K562 (cell line): ENCODE measurements around the gene IFFO2. TPM values are rescaled to one million over a fixed set of nuclear protein-coding genes. Genes with fewer than 3 reads are reported as not detected.
A peak's percentile ranks its signal among the peaks of the same experiment; 100 is the strongest.

Source experiments
- DACH1 ChIP-seq: fragments of 450-650 bp; IDR thresholded peaks from 2 replicates; pipeline ENCODE4 v1.6.1; 2018; ENCODE audit not compliant: partially characterized antibody
- FOXP4 ChIP-seq: sonication (generic); formaldehyde crosslinking; IDR thresholded peaks from 2 replicates; pipeline ENCODE4 v1.8.0; 2022; ENCODE audit warnings: mild to moderate bottlenecking, missing genetic modification reagents, borderline replicate concordance
- GABPB1 ChIP-seq: sonication (generic); formaldehyde crosslinking; IDR thresholded peaks from 2 replicates; pipeline ENCODE4 v1.8.0; 2022; ENCODE audit warnings: mild to moderate bottlenecking, missing genetic modification reagents
- HNRNPUL1 ChIP-seq: fragments of 200-400 bp; formaldehyde crosslinking; IDR thresholded peaks from 2 replicates; pipeline ENCODE4 v1.6.1; 2017; ENCODE audit warnings: low read length
- KAT7 ChIP-seq: sonication (generic); formaldehyde crosslinking; IDR thresholded peaks from 2 replicates; pipeline ENCODE4 v1.8.0; 2022; ENCODE audit warnings: missing genetic modification reagents, mild to moderate bottlenecking, borderline replicate concordance
- KLF6 ChIP-seq: fragments of 250-450 bp; sonication (Bioruptor Pico); IDR thresholded peaks from 2 replicates; pipeline ENCODE4 v1.4.0; 2020; ENCODE audit warnings: mild to moderate bottlenecking, moderate library complexity, borderline replicate concordance
- MTA3 ChIP-seq: fragments of 450-650 bp; formaldehyde crosslinking; IDR thresholded peaks from 2 replicates; pipeline ENCODE4 v1.6.1; 2017; ENCODE audit warnings: mild to moderate bottlenecking, borderline replicate concordance
- NCOR1 ChIP-seq: fragments of 450-650 bp; IDR thresholded peaks from 2 replicates; pipeline ENCODE4 v1.6.1; 2016; ENCODE audit warnings: mild to moderate bottlenecking, moderate library complexity
- NFE2L1 ChIP-seq: fragments of 450-650 bp; IDR thresholded peaks from 2 replicates; pipeline ENCODE4 v1.6.1; 2016; ENCODE audit warnings: missing genetic modification characterization, low read depth, mild to moderate bottlenecking, missing compliant biosample characterization, moderate library complexity, borderline replicate concordance
- NR2F6 ChIP-seq: fragments of 450-650 bp; formaldehyde crosslinking; IDR thresholded peaks from 2 replicates; pipeline ENCODE4 v1.4.0; 2020; ENCODE audit warnings: mild to moderate bottlenecking
- PURB ChIP-seq: sonication (generic); formaldehyde crosslinking; IDR thresholded peaks from 2 replicates; pipeline ENCODE4 v1.9.0; 2021; ENCODE audit warnings: low read depth, mild to moderate bottlenecking, missing genetic modification reagents
- RBM15 ChIP-seq: fragments of 200-400 bp; formaldehyde crosslinking; IDR thresholded peaks from 2 replicates; pipeline ENCODE4 v1.6.1; 2018; ENCODE audit warnings: mild to moderate bottlenecking, low read length, moderate library complexity; ENCODE audit not compliant: insufficient read depth
- SOX6 ChIP-seq: fragments of 450-650 bp; IDR thresholded peaks from 2 replicates; pipeline ENCODE4 v1.6.1; 2014; ENCODE audit warnings: mild to moderate bottlenecking
- TGIF2 ChIP-seq: sonication (generic); formaldehyde crosslinking; IDR thresholded peaks from 2 replicates; pipeline ENCODE4 v1.8.1; 2022; ENCODE audit warnings: mild to moderate bottlenecking, missing genetic modification reagents, moderate library complexity
- ZFP36 ChIP-seq: fragments of 150-350 bp; IDR thresholded peaks from 2 replicates; pipeline ENCODE4 v1.6.1; 2018; ENCODE audit warnings: low read length, low read depth; ENCODE audit not compliant: partially characterized antibody
- ZNF134 ChIP-seq: fragments of 250-450 bp; sonication (Bioruptor Pico); conservative IDR thresholded peaks from 2 replicates; pipeline ENCODE4 v1.4.0; 2020
- ZNF282 ChIP-seq: sonication (generic); formaldehyde crosslinking; IDR thresholded peaks from 2 replicates; pipeline ENCODE4 v1.8.1; 2023; ENCODE audit warnings: missing genetic modification reagents
- ZNF316 ChIP-seq: fragments of 450-650 bp; IDR thresholded peaks from 2 replicates; pipeline ENCODE4 v1.6.1; 2016
- ZNF584 ChIP-seq: fragments of 200-800 bp; sonication (Bioruptor generic); IDR thresholded peaks from 2 replicates; pipeline ENCODE4 v1.6.1; 2016; ENCODE audit warnings: low read depth, mild to moderate bottlenecking, missing genetic modification characterization, missing compliant biosample characterization
- ZNF780A ChIP-seq: fragments of 250-450 bp; sonication (Bioruptor Pico); IDR thresholded peaks from 2 replicates; pipeline ENCODE4 v1.5.0; 2021; ENCODE audit warnings: mild to moderate bottlenecking
- ZSCAN29 ChIP-seq: fragments of 450-650 bp; IDR thresholded peaks from 2 replicates; pipeline ENCODE4 v1.6.1; 2017
- polyA plus RNA-seq, 8 experiments: library from polyadenylated mRNA; depleted of rRNA in 4 of 8; stranded (reverse) in 5 of 8; unstranded in 3 of 8; fragments of >200 nt; fragmentation: Nextera tagmentation in 2 of 8; fragmentation: Illumina TruSeq in 1 of 8; extraction: Ambion mirVana in 2 of 8; extraction: Trizol in 1 of 8; gene quantifications; 2 replicates each; pipeline versions ENCODE4 v1.2.1 to v1.2.3, GENCODE V29; 2011 to 2014; ENCODE audit warnings: inconsistent platforms in 1 of 8, missing spikeins in 1 of 8
- total RNA-seq, 7 experiments: library from RNA; depleted of rRNA in 6 of 7; stranded (reverse); fragments of >200 nt in 6 of 7; fragmentation: Illumina TruSeq in 2 of 7; extraction: Trizol in 2 of 7; gene quantifications; 2 replicates each; pipeline versions ENCODE4 v1.2.1 to v1.2.3, GENCODE V29; 2011 to 2021; ENCODE audit warnings: low replicate concordance in 1 of 7
- TF ChIP-seq, protein P1 (sequence below): fragments of 450-650 bp; IDR thresholded peaks from one replicate; pipeline ENCODE4 v1.6.1; 2018; ENCODE audit warnings: mild to moderate bottlenecking, moderate library complexity; ENCODE audit not compliant: partially characterized antibody
- TF ChIP-seq, protein P2 (sequence below), 3 experiments: IDR thresholded peaks in 2 of 3; conservative IDR thresholded peaks in 1 of 3; 2 replicates each; pipeline ENCODE4 v1.5.1; 2011 to 2012; ENCODE audit warnings: low read length in 3 of 3, mild to moderate bottlenecking in 3 of 3, control low read depth in 2 of 3, improper control_type of control experiment in 1 of 3, inconsistent platforms in 1 of 3, low read depth in 1 of 3, mixed read lengths in 1 of 3, moderate library complexity in 1 of 3; ENCODE audit not compliant: insufficient read depth in 2 of 3
- TF ChIP-seq, protein P3 (sequence below): fragments of 250-450 bp; sonication (Bioruptor Pico); IDR thresholded peaks from 2 replicates; pipeline ENCODE4 v1.8.0; 2021; ENCODE audit warnings: borderline replicate concordance, mild to moderate bottlenecking, moderate library complexity; ENCODE audit not compliant: poor library complexity, severe bottlenecking

The IFFO2 gene
- total and polyA plus RNA-seq, 9 of the 15 experiments (the other 6 are each of a cell fraction or from before 2014, with no cell fraction given), result 0.15 to 1.0 (median 0.44) TPM; not detected in 2

DNA sequence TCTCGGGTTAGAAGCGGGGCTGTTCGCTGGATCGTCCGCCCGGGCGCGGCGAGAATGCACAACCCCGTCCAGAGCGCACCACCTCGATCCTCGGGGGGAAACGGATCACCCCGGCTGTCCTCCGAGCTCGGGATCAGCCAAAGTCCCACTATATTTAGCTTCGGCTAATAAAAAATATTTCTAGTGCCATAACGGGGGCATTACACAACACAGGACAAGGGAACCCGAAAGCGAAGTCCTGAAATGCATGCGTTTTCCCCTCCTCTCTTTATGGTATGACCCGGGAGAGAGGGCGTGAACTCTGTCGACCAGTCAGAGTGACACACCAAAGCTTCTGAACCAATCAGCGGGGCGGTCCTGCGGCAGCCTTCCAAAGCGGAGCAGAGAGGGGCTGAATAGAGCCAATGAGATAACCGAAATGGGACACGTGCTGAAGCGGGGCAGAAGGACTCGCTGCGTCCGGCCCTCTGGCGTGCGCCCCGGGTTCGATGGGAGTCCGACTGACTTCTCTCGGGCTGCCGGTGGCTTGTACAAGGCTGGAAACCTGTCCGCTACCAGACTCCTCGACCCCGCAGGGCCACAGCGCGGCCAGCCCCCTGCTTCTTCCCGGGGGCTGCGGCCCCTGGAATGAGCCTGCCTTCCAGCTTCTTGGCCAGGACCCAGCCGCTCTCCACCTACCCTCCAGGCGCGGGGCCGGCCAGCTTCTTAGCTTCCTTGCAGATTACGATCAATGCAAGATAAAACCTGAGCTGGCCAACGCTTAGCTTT is 53.8 kb downstream of the IFFO2 start, which contains the start of gene ALDH4A1 (continued):
- no peak for TF ChIP-seq NR2F6 (CRISPR knock-in tag)
- TF ChIP-seq NCOR1, result no peak
- TF ChIP-seq SOX6, result 0 out of 2 replicates have a peak, but pooled peaks have one; percentile 10
- TF ChIP-seq ZNF282 (CRISPR knock-in tag), result no peak
- 0 out of 2 replicates have a peak, but pooled peaks have one; percentile 80 for TF ChIP-seq TGIF2
- no peak for TF ChIP-seq ZNF780A
- TF ChIP-seq ZNF316, result no peak
- TF ChIP-seq, protein P1, sequence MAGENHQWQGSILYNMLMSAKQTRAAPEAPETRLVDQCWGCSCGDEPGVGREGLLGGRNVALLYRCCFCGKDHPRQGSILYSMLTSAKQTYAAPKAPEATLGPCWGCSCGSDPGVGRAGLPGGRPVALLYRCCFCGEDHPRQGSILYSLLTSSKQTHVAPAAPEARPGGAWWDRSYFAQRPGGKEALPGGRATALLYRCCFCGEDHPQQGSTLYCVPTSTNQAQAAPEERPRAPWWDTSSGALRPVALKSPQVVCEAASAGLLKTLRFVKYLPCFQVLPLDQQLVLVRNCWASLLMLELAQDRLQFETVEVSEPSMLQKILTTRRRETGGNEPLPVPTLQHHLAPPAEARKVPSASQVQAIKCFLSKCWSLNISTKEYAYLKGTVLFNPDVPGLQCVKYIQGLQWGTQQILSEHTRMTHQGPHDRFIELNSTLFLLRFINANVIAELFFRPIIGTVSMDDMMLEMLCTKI, result no peak
- no peak for TF ChIP-seq ZNF584 (CRISPR knock-in tag)
- TF ChIP-seq KAT7 (CRISPR knock-in tag), result 0 out of 2 replicates have a peak, but pooled peaks have one; percentile 57
- TF ChIP-seq GABPB1 (CRISPR knock-in tag), result peak; percentile 78
- TF ChIP-seq RBM15, result no peak
- TF ChIP-seq ZFP36, result no peak
- no peak for TF ChIP-seq NFE2L1 (tag)
- no peak for TF ChIP-seq KLF6 (CRISPR knock-in tag)
- TF ChIP-seq HNRNPUL1, result no peak
- TF ChIP-seq MTA3, result peak; percentile 73; the same call in 1 of the 2 replicates
- TF ChIP-seq, protein P2, sequence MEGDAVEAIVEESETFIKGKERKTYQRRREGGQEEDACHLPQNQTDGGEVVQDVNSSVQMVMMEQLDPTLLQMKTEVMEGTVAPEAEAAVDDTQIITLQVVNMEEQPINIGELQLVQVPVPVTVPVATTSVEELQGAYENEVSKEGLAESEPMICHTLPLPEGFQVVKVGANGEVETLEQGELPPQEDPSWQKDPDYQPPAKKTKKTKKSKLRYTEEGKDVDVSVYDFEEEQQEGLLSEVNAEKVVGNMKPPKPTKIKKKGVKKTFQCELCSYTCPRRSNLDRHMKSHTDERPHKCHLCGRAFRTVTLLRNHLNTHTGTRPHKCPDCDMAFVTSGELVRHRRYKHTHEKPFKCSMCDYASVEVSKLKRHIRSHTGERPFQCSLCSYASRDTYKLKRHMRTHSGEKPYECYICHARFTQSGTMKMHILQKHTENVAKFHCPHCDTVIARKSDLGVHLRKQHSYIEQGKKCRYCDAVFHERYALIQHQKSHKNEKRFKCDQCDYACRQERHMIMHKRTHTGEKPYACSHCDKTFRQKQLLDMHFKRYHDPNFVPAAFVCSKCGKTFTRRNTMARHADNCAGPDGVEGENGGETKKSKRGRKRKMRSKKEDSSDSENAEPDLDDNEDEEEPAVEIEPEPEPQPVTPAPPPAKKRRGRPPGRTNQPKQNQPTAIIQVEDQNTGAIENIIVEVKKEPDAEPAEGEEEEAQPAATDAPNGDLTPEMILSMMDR (IDR thresholded peaks at IDR 0.05 in 2 of 3, conservative IDR thresholded peaks at IDR 0.05 in 1 of 3; ENCODE audit: insufficient read depth in 2 of 3, low read depth in 1 of 3, low read length in 3 of 3), result no peak
- TF ChIP-seq DACH1, result no peak
- no peak for TF ChIP-seq ZSCAN29
- TF ChIP-seq ZNF134, result no peak
- TF ChIP-seq PURB, result no peak
- TF ChIP-seq, protein P3, sequence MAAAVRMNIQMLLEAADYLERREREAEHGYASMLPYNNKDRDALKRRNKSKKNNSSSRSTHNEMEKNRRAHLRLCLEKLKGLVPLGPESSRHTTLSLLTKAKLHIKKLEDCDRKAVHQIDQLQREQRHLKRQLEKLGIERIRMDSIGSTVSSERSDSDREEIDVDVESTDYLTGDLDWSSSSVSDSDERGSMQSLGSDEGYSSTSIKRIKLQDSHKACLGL (CRISPR knock-in tag), result peak; percentile 15
- no peak for TF ChIP-seq FOXP4 (CRISPR knock-in tag)
